Endothelial cell (in vitro differentiated cells): ENCODE data around the gene ZNF512B. TPM values are rescaled to one million over a fixed set of nuclear protein-coding genes. Genes with fewer than 3 reads are reported as not detected.

Source experiments
- DNase-seq: peaks from one replicate; pipeline ENCODE4 v3.0.0; 2021; ENCODE audit warnings: low spot score
- H3K27ac Mint-ChIP-seq: one replicate; pipeline ENCODE4 v1.8.0; 2021; ENCODE audit warnings: mixed read lengths, inconsistent platforms; ENCODE audit not compliant: unreplicated experiment
- H3K27me3 Mint-ChIP-seq: one replicate; pipeline ENCODE4 v1.8.0; 2021; ENCODE audit warnings: mild to moderate bottlenecking, moderate library complexity, mixed read lengths, inconsistent platforms; ENCODE audit not compliant: unreplicated experiment
- H3K36me3 Mint-ChIP-seq: one replicate; pipeline ENCODE4 v1.8.0; 2021; ENCODE audit warnings: mild to moderate bottlenecking, low read depth, mixed read lengths, inconsistent platforms; ENCODE audit not compliant: unreplicated experiment
- H3K4me1 Mint-ChIP-seq: one replicate; pipeline ENCODE4 v1.8.0; 2021; ENCODE audit warnings: mild to moderate bottlenecking, mixed read lengths, inconsistent platforms; ENCODE audit not compliant: unreplicated experiment
- H3K4me3 Mint-ChIP-seq: one replicate; pipeline ENCODE4 v1.8.0; 2021; ENCODE audit warnings: mild to moderate bottlenecking, mixed read lengths, inconsistent platforms; ENCODE audit not compliant: unreplicated experiment
- H3K9me3 Mint-ChIP-seq: one replicate; pipeline ENCODE4 v1.8.0; 2021; ENCODE audit warnings: mixed read lengths, inconsistent platforms; ENCODE audit not compliant: unreplicated experiment
- microRNA-seq: library from miRNA; unstranded; fragments of <30 nt; microRNA quantifications from one replicate; pipeline ENCODE4, GENCODE V29; 2020; ENCODE audit not compliant: unreplicated experiment
- total RNA-seq: library from RNA; stranded (reverse); fragmentation: NEBNext Ultra II Directional; extraction: Animal tissue kit (Norgen Biotek cat#: 25700); gene quantifications from one replicate; pipeline ENCODE4 v1.2.1, GENCODE V29; 2021; ENCODE audit not compliant: unreplicated experiment
- TF ChIP-seq, protein P1 (sequence below): fragments of 200-600 bp; sonication (generic); IDR thresholded peaks from one replicate; pipeline ENCODE4 v1.5.0; 2021; ENCODE audit warnings: antibody characterized with exemption; ENCODE audit not compliant: unreplicated experiment

ZNF512B gene
- total RNA-seq, 1 donor from 2014 or later, result 40.8 TPM

DNA sequence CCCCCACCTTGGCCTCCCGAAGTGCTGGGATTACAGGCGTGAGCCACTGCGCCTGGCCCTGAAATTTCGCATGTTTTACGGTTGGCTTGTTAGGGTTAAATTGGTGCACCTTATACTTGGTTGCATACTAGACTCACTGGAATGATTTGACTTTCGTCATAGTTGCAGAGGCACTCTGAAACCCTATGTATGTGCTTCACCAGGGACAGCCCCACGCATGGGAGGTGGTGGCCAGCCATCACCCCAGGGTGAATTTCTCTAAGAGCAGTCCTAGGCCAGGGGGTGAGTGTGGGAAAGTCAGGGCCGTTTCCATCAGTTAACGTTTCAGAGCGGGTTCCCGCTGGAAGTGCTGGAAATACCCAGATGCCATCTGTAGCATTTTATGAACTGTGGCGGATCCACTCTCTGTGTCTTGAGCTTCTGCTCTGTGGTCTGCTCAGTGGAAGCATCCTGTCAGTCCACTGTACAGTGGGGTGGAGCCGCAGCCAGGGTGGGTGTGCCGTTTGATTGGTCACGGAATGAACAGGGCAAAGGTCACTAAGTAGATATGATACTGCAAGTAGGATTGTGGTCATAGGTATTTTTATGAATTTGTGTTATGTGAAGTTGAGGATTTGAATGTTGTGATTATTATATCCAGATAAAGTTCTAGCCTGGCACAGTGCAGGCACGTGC is 61.6 kb downstream of the ZNF512B start:
- Mint-ChIP-seq H3K36me3 (peaks cover 5% of the 10 kb centered on the region), H3K27me3 (peaks cover 4% of the 10 kb centered on the region), H3K4me3 (peak overlapping the region; percentile 51), H3K4me1 (peaks cover 7% of the 10 kb centered on the region), H3K27ac (no peak overlapping the region), H3K9me3 (no peaks in the 10 kb centered on the region)
- TF ChIP-seq, protein P1, sequence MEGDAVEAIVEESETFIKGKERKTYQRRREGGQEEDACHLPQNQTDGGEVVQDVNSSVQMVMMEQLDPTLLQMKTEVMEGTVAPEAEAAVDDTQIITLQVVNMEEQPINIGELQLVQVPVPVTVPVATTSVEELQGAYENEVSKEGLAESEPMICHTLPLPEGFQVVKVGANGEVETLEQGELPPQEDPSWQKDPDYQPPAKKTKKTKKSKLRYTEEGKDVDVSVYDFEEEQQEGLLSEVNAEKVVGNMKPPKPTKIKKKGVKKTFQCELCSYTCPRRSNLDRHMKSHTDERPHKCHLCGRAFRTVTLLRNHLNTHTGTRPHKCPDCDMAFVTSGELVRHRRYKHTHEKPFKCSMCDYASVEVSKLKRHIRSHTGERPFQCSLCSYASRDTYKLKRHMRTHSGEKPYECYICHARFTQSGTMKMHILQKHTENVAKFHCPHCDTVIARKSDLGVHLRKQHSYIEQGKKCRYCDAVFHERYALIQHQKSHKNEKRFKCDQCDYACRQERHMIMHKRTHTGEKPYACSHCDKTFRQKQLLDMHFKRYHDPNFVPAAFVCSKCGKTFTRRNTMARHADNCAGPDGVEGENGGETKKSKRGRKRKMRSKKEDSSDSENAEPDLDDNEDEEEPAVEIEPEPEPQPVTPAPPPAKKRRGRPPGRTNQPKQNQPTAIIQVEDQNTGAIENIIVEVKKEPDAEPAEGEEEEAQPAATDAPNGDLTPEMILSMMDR, result no peak
- no peak for DNase-seq

Small RNAs within 50 kb of the gene (microRNA-seq; reads per million reads assigned to microRNA genes)
- gene MIR1914 (9.5 reads per million, percentile 58 among the genes with 10 or more reads in this experiment), gene MIR647 (not detected), gene MIR941-1 (not detected), gene MIR941-2 (not detected), gene MIR941-3 (not detected), gene MIR941-4 (not detected), gene MIR941-5 (not detected)

Other genes starting within 250 kb of the ZNF512B start
- gene LIME1, start 233.3 kb downstream of the ZNF512B start, total RNA-seq, result 8.1 TPM
- gene SLC2A4RG, start 230.2 kb downstream of the ZNF512B start, total RNA-seq, result 69.6 TPM
- 42.1 TPM for gene ZBTB46, start 138.7 kb downstream of the ZNF512B start, total RNA-seq
- gene ABHD16B, start 108.4 kb downstream of the ZNF512B start, total RNA-seq, result not detected
- gene TPD52L2, start 104.7 kb downstream of the ZNF512B start, total RNA-seq, result 85.5 TPM
- 54.4 TPM for gene DNAJC5, start 74.8 kb downstream of the ZNF512B start, total RNA-seq
- 40.1 TPM for gene UCKL1, start 13.5 kb downstream of the ZNF512B start, total RNA-seq
- 5.0 TPM for gene SAMD10, start 9.7 kb upstream of the ZNF512B start, total RNA-seq
- 73.4 TPM for gene PRPF6, start 11.2 kb upstream of the ZNF512B start, total RNA-seq
- gene C20orf204, start 66.3 kb upstream of the ZNF512B start, total RNA-seq, result 14.2 TPM
- gene SOX18, start 79.7 kb upstream of the ZNF512B start, total RNA-seq, result 149 TPM
- 123 TPM for gene TCEA2, start 93.3 kb upstream of the ZNF512B start, total RNA-seq
- 26.2 TPM for gene RGS19, start 109.6 kb upstream of the ZNF512B start, total RNA-seq
- gene OPRL1, start 110.2 kb upstream of the ZNF512B start, total RNA-seq, result 10.2 TPM
- gene LKAAEAR1, start 114.5 kb upstream of the ZNF512B start, total RNA-seq, result not detected
- gene NPBWR2, start 137.6 kb upstream of the ZNF512B start, total RNA-seq, result not detected
- gene MYT1, start 194.5 kb upstream of the ZNF512B start, total RNA-seq, result 0.74 TPM